Renal pelvis (tissue), 4 donors: ENCODE results near the gene KNDC1. TPM values are rescaled to one million over a fixed set of nuclear protein-coding genes. Genes with fewer than 3 reads are reported as not detected.
"Not testable (repeated sequence)": the region's sequence is repeated elsewhere in the genome, so short reads cannot be mapped to it uniquely, and the experiment has no call there.

Source experiments
- DNase-seq: peaks from one replicate; pipeline ENCODE4 v3.0.0-alpha.2; 2013
- polyA plus RNA-seq, 3 donors: library from polyadenylated mRNA; unstranded; fragments of 120-200 nt; gene quantifications; one replicate each; pipeline ENCODE4 v1.2.1, GENCODE V29; 2013; ENCODE audit not compliant: insufficient read length in 3 of 3

KNDC1 gene
- polyA plus RNA-seq, 3 donors = 7.0 to 10.3 (median 10.1) TPM

DNA sequence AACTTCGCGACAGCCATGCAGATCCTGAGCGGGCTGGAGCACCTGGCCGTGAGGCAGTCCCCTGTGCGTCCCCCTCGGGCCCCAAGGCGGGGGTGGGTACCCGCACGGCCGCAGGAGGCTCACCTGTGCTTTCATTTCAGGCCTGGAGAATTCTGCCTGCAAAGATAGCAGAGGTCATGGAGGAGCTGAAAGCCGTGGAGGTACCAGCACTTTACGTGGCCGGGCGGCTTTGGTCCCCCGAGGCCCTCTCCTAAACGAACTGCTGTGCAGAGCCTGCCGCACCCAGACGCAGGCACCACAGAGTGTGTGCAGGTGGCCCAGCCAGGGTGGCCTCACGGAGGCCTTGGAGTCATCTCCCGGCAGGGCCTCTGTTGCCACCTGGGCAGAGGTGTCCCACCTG is 58.9 kb downstream of the KNDC1 start:
- DNase-seq = no peak

DNA sequence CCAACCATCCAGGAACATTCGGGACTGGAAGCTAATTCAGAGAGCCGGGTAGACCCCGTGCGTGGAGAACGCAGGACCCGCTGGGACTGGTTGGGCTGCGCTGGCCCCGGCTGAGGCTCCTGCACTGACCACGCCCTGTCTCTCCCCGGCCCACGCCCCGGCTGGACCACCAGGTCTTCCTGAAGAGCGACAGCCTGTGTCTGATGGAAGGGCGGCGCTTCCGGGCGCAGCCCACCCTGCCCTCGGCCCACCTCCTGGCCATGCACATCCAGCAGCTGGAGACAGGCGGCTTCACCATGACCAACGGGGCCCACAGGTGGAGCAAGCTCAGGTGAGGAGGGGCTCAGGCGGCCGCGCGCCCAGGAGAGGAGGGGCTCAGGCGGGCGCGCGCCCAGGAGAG is 59.8 kb downstream of the KNDC1 start:
- peak; percentile 60 for DNase-seq

DNA sequence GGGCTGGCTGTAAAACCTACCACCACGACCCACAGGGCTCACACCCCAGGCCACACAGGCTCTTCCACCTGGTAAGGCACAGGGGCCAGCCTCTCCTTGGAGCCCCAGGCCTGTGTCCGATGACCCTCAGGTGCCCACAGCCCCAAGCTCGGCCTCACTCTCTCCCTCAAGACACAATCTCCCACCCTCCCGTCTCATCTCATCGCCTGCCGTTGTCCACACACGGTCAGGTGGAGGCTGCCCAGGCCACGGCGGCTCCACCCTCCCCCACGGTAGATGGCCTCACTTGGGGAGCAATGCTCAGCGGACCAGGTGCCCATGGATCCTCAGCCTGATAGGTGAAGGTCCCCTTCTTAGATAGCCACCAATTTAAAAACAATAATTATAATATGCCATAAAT is 61.3 kb downstream of the KNDC1 start:
- DNase-seq = no peak

GRCh38 chr10:133221756-133222155 is 61.7 kb downstream of the KNDC1 start:
- DNase-seq = not testable (repeated sequence)

GRCh38 chr10:133224076-133224475 is 64.1 kb downstream of the KNDC1 start:
- no peak for DNase-seq

- DNase-seq = peak; percentile 78
Measured at GRCh38 chr10:133224756-133225372, 64.8 kb downstream of the KNDC1 start.

DNA sequence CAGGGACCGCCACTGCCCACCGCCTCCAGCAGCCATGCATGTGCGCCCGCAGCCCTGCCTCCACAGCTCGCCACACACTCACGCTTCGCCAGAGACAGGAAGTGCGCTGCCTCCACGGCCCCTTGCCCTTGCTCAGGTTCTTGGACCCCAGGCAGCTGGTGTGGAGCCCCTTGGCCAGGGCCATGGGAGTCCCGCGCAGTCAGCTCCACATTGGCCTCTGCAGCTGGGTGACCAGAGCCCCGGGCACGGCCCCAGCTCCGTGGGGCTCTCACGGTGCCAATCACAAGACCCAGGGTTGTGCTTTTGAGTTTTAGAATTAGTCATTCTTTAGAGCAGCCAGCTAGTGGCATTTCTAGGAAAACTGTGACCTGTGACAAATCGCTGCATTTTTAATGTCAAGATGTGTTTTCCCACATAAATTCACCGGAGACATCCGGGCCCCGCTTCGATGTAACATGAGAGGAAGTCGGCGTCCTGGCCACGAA is 65.7 kb downstream of the KNDC1 start:
- DNase-seq = no peak

DNA sequence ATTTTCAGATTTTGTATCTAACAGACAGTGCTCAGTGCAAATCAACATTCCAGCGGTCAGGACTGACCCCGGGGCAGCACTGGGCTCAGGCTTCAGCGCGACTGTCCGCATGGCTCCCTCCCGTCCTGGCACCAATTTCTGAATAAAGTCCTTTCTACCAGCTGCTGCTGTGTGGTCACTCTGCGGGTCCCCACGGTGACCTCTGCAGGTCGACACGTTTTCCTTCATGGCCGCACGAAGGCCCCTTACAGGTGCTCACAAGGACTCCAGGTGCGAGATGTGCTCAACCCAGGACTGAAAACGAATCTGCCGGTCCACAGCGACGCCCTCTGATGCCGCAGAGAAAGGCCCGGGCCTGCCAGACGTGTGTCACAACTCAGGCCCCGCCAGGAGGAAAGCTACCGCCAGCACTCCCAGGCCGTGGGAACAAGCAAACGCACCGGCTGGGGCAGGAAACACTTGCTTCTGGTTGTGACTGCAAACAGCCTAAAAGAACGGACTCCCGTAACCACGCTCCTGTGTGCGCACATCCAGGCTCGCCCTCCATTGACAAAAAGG is 66.3 kb downstream of the KNDC1 start:
- no peak for DNase-seq

DNA sequence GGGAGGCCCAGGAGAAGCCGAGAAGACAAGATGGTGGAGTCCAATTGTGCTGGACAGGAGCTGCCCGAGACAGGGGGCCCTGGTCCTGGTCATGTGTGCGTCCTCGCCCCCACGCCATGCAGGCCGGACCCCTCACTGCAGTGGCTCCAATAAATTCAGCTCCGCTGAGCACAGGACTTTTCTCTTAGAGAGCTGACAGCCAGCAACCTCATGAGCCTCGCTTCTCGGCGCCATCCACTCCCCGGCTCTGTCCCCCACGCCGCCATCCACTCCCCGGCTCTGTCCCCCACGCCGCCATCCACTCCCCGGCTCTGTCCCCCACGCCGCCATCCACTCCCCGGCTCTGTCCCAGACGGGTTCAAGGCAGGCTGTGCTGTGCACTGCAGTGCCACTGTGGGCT is 67.2 kb downstream of the KNDC1 start:
- DNase-seq = no peak

GRCh38 chr10:133229265-133230043 is 69.4 kb downstream of the KNDC1 start:
- DNase-seq = no peak

DNA sequence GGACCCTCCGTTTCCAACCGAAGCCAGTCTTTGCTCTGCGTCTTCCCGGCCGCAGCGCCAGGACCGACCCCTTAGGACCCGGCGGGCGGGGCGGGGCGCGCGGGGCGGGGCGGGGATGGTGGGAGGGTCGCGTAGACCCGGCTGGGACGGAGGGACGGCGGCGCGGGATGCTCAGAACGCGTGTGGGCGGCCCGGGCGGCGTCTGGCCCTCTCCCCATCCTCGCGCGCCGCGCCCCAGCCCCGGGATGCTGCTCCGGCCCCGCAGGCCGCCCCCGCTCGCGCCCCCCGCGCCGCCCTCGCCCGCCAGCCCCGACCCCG is 70.0 kb downstream of the KNDC1 start, which contains the start of gene UTF1:
TSS of gene UTF1 (plus strand) at position 174 of the 318 bp plus-strand sequence. CDS start at position 246, 72 bp downstream.
- no peak for DNase-seq

- no peak for DNase-seq
Measured at GRCh38 chr10:133230387-133231195, 70.6 kb downstream of the KNDC1 start.

DNA sequence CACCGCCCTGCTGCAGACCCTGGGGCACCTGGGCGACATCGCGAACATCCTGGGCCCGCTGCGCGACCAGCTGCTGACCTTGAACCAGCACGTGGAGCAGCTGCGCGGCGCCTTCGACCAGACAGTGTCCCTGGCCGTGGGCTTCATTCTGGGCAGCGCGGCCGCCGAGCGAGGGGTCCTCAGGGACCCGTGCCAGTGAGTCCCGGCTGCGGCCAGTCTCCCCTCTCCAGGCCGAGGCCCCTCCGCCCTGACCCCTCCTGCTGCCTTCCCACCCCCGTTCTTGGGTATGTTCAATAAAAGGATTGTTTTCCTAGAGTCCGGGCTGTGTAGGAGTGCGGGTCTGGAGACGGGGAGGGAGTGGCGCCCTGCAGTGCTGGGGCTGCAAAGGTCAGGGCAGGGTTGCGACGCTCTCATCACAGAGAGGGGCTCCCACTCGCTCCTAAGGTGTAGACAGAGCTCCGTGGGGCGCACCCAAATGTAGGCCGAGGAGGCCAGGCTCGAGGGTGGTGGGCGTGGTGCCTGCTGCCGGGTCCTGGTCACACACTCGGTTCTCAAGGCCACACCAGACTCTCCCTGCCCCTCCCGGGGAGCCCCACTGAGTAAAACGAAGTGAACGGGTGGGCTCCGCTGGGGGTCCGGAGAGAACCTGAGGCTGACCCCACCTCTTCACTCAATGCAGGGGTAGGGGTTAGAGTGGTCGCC is 71.4 kb downstream of the KNDC1 start:
- DNase-seq = no peak

DNA sequence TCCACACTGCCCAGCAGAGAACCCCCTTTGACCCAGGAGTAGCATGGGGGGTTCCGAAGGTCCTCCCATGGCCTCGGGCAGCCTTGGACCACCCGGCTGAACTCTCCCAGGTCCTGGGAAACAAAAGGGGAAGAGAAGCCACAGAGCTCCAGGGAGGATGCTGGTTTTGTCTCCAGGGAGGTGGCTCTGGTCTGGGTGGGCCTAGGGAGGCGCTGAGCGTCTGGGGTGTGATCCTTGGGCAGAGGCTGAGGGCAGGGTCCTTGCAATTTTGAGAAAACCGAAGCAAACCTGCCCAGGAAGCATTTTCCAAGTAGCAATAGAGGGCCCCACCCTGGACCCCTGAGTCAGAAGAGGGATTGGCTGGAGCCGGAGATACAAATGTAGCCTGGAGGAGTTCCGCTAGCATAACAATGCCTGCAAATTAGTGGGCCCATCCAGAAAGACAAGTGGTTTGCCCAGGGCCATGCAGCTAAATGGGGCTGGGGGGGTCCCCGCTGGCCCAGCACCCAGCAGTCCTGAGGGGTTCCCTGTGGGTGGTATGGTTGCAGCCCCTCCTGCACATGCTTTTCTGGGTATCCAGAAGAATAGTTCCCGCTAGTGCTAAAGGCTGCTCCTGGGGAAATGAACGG is 72.0 kb downstream of the KNDC1 start:
- DNase-seq = no peak

DNA sequence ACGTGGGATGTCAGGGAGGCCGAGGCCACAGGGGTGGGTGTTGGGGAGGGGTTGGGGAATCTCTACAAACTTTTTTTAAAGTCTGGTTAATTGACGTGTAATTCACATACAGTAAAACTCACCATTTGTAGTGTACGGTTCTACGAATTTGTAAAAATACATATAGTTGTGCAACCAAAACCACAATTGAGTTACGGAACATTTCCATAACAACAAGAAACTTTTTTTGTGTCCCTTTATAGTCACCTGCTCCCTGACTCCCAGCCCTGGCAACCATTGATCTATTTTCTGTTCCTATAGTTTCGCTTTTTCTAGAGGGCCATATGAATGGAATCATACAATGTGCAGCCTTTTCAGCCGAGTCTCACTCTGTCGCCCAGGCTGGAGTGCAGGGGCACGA is 74.8 kb downstream of the KNDC1 start:
- DNase-seq = not testable (repeated sequence)

DNA sequence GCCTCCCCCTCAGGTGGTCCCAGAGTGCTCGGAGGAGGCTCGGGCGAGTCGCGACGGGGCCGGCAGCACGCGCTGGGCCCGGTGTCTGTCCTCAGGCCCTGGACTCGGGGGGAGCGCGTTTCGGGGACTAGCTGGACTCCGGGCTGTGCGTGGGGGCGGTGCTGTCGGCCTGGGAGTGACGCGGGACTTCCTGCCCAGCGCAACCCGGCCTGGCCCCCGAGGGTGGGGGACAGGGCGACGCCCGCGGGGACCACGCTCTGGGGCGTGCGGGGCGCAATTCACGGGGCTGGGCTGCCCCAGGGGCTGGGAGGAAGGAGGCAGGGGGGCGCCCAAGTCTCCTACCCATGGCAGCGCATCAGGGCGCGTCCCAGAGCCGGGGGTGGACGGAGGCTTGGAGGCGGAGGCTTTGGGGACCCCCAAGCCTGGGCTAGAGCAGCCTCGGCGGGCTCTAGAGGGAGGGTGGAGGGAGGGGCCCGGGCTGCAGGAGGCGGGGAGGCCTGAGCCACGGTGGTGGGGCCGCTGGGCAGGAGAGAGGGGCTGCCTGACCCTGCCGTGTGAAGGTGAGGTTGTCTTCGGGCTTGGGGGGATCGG is 75.3 kb downstream of the KNDC1 start:
- no peak for DNase-seq

DNA sequence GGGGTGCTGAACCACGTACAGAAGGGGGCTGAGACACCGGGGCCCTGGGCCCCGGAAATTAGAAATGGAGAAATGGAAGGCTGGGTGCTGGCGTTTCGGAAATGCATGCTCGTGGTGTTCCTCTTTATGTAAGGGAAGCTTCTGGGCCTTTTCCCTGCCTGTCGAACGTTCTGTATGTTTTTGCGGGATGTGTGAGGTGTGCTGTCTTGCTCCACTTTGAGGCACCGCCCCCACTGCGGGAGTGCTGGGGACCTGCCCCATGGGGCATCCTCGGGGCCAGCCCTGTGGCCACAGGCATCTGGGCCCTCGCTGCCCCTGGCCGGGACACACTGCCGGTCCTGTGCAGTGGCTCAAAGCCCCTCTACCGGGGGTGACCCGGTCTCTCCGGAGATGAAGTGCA is 75.9 kb downstream of the KNDC1 start:
- no peak for DNase-seq

- no peak for DNase-seq
Measured at GRCh38 chr10:133236401-133237240, 76.6 kb downstream of the KNDC1 start.

DNA sequence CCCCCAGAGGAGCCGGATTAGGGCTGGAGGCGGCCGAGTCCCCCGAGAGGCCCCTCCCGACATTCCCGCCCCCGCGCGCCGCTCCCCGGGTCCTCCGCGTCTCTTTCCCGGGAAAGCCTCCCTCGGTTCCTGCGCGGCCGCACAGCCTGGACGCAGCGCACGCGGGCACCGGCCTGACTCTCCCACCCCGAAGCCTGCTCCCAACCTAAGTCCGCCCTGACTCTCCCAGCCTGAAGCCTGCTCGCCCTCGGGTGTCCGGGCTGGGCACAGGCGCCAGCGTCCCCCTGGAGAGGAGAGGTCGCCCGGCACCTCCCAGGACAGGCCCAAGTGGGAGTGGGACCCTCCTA is 77.2 kb downstream of the KNDC1 start:
- DNase-seq = no peak
